Myocyte (in vitro differentiated cells): ENCODE measurements around the gene PRR9. TPM values are rescaled to one million over a fixed set of nuclear protein-coding genes. Genes with fewer than 3 reads are reported as not detected.
A peak's percentile ranks its signal among the peaks of the same experiment; 100 is the strongest.

Experiments
- DNase-seq: peaks from one replicate; pipeline ENCODE4 v3.0.0-alpha.2; 2012; ENCODE audit warnings: low read depth
- polyA plus RNA-seq: library from polyadenylated mRNA; unstranded; fragments of >200 nt; gene quantifications from one replicate; pipeline ENCODE4 v1.2.1, GENCODE V29; 2012; ENCODE audit warnings: missing spikeins
- total RNA-seq: library from RNA; depleted of rRNA; stranded (reverse); fragments of >200 nt; gene quantifications from 2 replicates; pipeline ENCODE4 v1.2.3, GENCODE V29; 2014

PRR9 gene, protein sequence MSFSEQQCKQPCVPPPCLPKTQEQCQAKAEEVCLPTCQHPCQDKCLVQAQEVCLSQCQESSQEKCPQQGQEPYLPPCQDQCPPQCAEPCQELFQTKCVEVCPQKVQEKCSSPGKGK
- not detected in 2 replicates for total RNA-seq
- not detected for polyA plus RNA-seq

DNA sequence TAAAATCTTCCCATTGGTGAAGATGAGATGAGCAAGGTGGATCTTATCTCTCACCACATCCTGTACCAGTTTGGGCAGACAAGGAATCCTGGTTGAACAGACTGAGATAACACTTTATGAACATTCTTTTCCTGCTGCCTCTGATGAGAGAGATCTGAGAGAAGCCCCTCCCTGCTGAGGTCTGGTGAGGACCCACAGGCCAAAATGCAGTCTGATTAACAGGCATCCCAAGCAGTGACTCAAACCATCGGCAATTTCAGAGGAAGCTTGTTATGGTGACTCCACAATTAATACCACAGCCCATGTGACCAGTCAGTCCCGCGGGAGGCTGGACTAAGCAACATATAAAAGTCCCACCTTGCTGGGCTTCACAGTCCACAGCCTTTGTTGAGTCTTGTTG lies at the start of gene PRR9:
Gene PRR9, plus strand, starts transcription at position 373 of the 400 bp plus-strand sequence. CDS start 561 bp downstream, outside the sequence.
- DNase-seq: no peak

DNA sequence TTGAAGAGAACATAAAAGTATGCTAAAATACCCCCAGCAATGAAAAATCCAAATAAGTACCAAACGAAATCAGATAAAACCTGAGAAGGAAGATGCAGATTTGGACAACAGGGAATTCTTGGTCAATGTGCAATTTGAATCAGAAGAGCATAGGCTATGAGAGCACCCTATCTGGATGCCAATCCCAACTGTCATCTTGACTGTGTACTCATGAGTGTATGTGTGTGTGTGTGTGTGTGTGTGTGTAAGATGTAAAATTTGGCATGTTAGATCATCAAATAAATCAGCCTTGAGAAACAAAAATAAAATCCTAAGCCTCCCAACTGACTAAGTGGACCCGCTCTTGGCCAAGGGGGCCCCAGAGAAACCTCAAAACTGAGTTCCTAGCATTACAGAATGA lies 48.7 kb upstream of the PRR9 start:
- no peak for DNase-seq

DNA sequence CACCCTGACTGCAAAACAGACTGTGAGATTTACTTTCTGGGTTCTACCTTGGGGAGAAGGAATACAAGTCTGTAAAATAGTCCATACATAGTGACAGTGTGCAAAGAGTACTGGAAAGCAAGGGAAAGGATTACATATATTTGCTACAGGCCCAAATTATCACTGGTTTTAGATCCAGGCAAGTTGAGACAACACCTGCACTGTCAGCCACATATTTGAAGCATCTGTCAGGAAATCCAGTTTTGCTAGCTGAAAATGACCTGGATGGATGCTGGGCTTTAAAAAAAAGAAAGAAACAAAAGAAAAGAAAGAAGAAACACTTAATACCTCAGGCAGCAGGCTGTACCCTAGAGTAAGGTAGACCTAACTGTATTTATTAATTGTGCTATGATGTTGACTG lies 42.8 kb upstream of the PRR9 start:
- DNase-seq: no peak

DNA sequence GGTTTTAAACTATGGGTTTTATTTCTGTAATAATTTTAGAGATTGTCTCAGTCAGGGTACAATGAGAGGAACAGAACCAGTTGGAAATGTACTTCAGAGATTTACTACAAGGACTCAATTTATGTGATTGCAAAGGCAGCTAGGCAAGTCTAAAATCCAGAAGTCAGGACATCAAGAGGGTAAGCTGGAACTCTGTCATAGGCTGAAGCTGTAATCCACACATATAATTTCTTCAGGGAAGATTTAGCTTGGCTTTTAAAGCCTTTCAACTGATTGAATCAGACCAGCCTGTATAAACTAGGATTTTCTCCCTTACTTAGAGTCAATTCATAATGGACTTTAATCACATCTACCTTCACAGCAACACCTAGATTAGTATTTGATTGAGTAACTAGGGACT lies 38.5 kb upstream of the PRR9 start:
- no peak for DNase-seq

DNA sequence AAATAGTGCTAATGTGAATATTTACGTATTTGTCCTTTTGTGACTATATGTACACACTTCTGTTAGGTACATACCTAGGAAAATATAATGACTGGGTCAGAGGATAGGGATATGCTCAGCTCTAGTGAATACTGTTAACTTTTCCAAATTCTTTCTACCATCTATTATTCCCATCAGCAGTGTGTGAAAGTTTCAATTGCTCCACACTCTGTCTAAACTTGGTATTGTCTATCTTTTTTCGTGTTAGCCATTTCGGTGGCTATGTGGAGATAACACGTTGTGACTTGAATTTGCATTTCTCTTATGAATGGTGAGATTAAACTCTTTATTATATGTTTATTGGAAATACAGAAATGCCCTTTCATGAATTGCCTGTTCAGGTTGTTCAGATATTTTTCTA lies 36.8 kb upstream of the PRR9 start:
- DNase-seq: no peak

DNA sequence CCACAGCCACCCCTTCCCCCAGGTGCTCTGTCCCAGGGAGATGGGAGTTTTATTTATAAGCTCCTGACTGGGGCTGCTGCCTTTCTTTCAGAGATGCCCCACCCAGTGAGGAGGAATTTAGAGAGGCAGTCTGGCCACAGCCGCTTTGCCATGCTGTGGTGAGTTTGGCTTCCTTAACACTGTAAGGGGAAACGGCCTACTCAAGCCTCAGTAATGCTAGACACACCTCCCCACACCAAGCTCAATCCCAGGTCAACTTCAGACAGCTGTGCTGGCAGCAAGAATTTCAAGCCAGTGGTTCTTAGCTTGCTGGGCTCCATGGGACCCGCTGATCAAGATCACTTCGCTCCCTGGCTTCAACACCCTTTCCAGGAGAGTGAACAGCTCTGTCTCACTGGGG lies 29.1 kb upstream of the PRR9 start:
- peak; percentile 32 for DNase-seq

DNA sequence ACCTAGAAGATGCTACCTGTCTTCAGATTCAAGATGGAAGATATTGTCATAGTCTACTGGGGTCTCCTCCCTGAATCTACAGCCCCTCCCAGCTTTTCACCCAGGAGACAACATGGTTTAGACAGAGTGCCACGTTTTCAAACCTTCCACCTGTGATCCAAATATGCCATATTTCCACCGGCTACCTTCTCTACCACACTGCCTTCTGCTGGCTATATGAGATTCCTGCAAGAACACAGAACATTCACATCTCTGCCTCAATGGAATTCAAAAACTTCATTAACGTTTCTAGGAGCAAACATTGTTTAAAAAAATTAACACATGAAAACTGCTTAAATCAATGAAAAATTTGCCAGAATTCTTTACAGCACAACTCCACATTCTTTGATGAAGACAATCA lies 27.0 kb upstream of the PRR9 start:
- no peak for DNase-seq

DNA sequence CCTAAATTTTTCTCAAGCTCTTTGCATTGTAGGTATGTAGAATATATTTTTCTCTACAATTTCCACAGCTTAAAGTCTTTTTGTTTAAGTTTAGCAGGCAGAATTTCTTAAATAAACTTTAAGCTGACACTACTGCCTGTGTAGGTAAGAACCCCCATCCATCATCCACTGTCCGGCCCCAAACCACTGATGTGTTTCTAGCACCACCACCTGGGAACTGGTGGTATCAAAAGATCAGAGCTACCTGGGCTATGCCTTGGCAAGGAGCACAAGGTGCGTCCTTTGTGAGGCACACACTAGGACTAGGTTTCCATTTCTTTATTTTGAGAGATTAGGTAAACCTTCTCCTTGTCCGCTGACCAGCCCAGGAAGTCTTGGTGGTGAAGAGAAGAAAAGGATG lies 24.7 kb upstream of the PRR9 start:
- DNase-seq: no peak

DNA sequence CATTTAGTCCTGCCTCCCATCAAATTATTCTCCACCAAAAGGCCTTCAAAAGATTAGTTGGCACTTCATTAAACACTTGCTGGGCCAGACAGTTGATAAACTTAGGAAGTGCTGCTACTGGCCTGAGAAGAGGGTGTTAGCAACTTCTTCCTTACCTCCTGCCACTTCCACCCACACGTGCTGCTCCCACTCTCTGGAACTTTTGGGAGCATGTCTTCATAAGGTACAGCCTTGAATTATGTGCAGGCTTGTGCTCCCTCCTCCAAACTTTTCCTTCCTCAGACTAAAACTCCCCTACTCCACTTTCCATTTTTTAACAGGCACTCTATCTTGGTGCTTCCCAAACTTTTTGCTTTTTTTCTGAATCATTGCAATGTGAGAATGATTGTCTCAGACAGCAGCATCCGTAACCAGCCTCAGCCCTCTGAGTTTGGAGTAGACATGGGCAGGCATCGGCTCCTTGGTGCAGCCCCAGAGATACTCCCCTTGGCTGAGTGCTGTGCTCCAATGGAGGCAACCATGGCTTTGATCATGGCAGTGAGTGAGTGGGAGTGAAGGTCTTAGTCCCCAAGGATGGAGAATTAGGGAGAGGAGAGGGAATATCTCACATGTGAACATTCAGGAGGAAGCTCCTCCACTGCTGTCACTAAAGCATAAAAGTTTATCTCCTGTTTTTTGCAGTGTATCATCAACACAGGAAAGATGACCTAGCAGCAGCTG lies 22.9 kb upstream of the PRR9 start:
- DNase-seq: no peak

DNA sequence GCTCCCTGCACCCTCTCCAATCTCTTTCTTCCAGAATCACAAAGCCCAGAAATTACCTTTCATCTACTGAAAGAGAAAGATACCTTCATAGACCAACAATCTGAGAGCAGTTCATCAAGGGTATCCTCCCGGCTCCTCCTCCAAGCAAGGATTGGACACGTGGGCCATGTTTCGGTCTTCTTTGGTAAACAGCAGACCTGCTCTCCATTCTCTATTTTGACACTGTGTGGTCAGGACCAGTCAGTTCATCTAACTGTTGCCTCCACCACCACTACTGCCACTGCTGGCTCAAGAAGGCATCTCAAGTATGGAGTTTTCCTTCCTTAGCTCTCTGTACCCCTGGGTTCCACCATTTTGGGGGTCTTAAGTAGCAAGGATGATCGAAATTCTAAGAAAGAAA lies 22.2 kb upstream of the PRR9 start:
- no peak for DNase-seq

DNA sequence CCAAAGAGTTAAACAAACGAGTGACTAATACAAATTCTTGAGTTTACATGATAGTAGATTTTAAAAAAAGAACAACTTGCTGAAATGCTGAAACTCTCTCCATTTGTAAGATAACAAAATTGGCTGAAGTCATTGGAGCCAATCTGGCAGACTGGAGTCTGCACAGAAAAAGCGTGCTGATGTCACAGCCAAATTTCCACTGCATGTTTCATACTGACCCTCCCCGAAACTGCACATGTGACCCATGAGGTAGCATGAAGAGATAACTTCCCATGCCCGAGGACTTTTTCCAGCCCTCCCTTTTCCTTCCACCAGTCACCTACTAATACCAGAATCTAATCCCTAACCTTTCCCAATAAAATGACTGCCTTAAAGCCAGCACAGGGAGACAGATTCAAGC lies 15.4 kb upstream of the PRR9 start:
- no peak for DNase-seq

DNA sequence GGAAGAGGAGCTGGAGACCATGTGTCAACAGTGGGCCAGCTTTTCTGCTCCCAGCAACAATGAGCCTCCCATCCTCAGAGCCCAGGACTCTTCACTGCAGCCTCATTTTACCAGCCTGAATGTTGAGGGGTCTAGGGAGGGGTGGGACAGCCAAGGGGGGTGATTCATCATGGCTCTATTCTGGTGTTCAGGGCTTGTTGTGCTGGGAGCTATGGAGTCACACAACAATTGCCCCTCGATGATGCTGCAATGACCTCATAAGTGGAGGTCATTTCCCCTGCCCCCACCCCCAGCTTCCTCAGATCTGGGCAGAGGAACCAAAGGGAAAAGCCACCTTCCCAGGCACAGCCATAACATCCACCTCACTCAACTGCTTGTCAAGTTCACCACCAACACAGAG lies 14.3 kb upstream of the PRR9 start, which contains the start of gene LELP1:
Gene LELP1, plus strand, starts transcription at position 301 of the 400 bp plus-strand sequence. CDS start 1,278 bp downstream, outside the sequence.
- no peak for DNase-seq

DNA sequence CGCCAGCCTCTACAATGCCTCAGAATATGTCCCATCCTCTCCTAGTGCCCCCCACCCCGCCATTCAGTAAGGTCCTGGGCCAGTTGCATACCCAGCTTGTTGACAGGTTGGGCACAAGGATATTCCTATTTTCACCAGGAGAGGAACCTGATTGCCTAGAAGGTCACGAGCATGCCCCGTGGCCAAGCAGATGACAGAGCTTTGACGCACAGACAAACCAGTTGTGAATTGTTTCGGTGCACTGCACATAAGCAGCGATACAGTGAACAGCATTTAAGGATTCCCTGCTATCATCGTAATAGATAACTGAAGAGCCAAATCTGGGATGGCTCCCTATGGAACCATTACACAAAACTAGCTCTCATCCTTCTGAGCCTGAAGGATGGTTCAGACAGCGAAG lies 10.8 kb upstream of the PRR9 start:
- DNase-seq: no peak

DNA sequence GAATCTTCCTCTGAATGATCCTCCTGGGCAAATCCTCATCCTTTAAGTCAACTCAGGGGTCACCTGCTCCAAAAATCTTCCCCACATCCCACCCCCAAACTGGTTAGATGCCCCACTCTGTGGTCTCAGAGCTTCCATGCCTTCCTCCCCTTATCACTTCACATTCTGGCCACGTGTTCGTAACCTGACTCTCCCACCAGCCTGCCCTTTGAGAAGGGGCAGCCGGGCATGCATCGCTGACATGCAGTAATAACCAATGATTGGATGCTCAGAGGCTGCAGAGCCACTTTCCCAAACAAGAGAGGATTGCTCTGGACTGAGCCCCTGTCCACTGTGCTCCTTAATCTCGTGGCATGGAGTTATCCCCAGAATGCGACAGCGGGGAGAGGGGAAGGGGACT lies 7.2 kb upstream of the PRR9 start:
- no peak for DNase-seq

DNA sequence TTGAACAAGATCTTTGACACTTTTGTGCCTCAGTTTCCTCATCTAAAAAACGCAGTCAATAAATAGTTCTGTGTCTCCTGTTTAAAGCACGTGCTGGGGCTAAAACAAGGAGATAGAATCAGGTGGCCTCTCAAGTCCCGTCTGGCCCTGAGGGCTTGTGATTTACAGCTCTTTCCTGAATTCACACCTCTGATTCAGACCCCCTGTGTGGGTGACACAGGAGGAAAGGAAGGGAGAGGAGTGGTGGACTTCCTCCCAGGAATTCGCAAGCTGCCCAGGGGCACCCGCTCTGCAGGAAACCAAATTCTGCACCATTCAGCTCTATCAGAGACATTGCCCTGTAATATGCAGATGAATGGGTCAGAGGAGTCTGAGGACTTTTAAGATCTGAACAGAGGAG lies 5.2 kb upstream of the PRR9 start:
- no peak for DNase-seq

DNA sequence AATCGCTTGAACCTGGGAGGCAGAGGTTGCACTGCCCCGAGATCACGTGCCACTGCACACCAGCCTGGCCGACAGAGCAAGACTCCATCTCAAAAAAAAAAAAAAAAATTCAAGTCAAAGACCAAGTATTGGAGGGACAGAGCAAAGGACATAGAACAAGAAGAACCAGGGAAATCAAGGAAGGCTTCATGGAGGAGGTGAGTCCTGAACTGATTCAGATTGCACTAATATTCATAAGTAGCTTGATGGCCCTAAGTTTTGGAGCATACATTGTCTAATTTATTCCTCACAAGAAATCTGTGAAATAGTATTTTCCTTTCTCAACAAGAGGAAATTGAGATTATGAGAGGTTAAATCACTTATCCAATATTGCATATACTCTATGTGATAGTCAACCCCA lies 3.9 kb upstream of the PRR9 start:
- DNase-seq: no peak

DNA sequence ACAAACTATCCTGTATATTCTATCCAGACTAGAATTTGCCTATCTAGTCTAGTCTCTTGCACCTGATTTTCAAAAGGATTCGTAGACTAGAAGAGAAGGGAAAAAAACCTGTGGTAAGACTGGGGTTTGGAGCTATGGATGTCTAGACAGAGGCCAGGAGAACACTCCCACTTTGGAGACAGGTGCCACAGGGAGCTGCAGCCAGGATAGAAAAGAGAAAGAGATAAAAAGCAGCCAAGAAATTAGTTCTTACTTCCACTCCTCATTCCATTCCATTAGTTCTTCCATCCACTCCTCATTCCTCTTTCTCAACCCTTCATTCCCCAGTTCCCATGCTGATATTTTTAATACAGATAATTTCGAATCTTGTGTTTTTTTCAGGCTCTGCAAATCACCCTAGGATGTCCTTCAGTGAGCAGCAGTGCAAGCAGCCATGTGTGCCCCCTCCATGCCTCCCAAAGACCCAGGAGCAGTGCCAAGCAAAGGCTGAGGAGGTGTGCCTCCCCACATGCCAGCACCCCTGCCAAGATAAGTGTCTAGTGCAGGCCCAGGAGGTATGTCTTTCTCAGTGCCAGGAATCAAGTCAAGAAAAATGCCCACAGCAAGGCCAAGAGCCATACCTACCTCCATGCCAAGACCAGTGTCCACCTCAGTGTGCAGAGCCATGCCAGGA lies 496 bp downstream of the PRR9 start:
- DNase-seq: no peak

DNA sequence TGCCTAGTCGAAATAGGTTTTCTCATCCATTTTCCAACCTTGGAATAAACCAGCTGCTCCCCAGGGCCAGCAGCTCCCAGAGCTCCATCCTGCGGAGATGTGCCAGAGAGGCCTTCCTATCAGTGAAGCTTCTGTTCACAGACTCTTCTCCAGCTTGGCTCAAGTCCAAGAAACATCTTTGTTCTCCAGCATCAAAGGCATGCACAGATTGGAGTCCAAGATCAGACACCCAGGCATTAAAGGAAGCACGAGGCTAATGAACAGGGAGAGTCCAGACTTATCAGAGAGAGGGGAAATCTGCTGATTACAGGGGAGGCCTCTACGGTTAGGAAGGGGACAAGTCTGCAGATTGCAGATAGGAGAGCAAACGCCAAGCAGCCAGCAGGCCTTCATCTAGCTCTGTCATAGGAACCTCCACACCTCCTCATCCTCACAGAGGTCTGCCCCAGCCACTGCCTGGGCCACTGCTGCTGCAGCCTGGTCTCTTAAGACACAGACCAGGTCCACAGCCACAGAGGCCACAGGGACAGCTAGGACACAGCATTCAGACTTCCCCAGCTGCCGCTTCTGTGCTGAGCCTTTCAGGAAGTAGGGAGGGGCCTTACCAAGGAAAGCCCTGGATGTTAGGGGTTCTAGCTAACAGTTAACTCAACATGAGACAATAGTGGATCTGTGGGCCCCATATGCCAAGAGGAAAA lies 3.4 kb downstream of the PRR9 start:
- peak; percentile 1 for DNase-seq

DNA sequence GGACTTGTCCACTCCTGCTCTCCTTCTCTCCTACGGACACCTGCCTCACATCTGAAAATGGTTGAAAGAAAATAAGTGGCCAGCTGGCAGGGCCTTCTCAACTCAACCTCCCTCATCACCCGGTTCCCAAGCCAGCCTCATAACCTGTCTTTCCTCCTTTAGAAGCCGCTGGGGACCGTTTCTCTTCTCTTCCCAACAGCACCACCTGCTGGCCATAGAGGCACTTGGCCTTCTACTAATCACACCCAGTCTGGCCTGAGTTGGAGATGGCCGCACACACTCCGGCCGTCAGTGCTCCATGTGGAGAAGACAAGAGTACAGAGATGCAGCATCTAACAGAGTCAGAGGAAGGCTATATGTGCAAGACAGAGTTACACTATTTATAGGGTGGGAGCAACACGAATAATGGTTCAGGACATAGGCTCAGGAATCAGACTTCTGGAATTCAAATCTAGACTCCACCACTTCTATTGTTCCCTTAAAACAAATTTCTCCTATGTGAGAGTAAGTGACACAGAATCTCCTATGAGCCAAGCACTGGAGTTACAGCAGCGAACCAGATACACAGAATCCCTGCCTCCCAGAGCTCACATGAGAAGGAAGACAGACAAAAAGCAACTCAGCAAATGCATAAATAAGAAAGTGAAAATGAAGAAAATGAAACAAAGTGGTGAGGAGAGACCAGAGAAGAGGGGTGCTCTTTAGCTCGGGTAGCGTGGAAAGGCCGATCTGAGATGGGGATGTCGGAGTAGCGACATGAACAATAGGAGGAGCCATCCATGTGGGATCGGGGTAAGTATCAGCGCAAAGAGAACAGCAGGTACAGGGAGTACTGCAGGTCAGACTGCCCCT lies 5.9 kb downstream of the PRR9 start:
- peak; percentile 64 for DNase-seq

DNA sequence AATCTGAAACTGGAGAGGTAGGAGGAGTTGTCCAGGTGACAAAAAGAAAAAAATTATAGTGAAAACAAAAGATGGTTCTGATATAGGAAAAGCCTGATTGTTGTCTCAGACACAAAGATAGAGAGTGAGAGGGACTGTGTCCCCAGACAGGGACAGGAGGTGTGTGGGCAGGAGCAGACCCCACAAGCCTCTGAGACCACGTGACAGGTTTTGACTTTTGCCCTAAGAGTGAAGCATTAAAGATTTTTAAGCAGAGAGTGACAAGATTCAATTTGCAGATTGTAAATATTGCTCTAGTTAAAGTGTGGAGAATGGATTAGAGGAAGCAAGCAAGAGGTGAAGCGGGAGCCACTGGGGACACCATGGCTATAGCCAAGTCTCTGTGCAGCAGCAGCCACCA lies 10.4 kb downstream of the PRR9 start:
- DNase-seq: no peak

DNA sequence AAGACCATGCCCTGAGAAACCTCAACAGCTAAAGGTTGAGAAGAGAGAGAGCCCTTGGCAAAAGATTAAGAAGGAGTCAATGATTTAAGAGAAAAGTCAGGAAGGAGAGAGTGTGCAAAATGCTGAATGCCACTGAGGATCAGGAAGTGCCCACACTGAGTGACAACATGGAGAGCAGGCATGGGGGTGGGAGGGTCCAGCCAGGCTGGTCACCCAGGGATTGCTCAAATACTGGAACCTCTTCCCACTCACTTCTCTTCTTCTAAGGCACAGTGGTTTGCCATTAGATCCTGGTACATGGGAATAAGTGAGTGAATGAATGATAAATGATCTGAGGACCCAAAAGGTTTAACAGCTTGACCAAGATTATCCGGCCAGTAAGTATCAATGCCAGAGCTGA lies 11.1 kb downstream of the PRR9 start:
- no peak for DNase-seq
